Endothelial cell of umbilical vein (primary cell): ENCODE data around the gene FBXW11. TPM values are rescaled to one million over a fixed set of nuclear protein-coding genes. Genes with fewer than 3 reads are reported as not detected.

ENCODE experiments used
- BruUV-seq: library from RNA; stranded (reverse); fragments of 400-500 nt; replicated peaks from 2 replicates; lab custom pipeline; 2021; lab: Mats Ljungman, UMichigan
- CTCF ChIA-PET: fragments of 300-600, 350-600 bp; sonication (Branson Sonifier 250); formaldehyde crosslinking; loops from one replicate; lab custom pipeline; 2021; ENCODE audit warnings: antibody characterized with exemption, inconsistent platforms; lab: Charles Lee
- POLR2A ChIA-PET: fragments of 300-600, 350-600 bp; sonication (Branson Sonifier 250); formaldehyde crosslinking; loops from one replicate; lab custom pipeline; 2021; ENCODE audit warnings: antibody characterized with exemption, inconsistent platforms; lab: Charles Lee
- DNase-seq: peaks from one replicate; pipeline ENCODE4 v3.0.0-alpha.2; 2011; ENCODE audit warnings: low read depth, low spot score
- FAIRE-seq: peaks from 2 replicates; lab custom pipeline; 2011; peaks lifted over from hg19 to GRCh38; lab: Jason Lieb, UNC
- H2AFZ ChIP-seq: 2 replicates; pipeline ENCODE4 v1.6.0; 2012; ENCODE audit warnings: low read depth, low read length, control low read depth, inconsistent platforms
- H3K27ac ChIP-seq: 2 replicates; pipeline ENCODE4 v1.5.1; 2011; ENCODE audit warnings: low read depth, mild to moderate bottlenecking, control low read depth, low read length, moderate library complexity; ENCODE audit not compliant: insufficient read depth
- H3K27me3 ChIP-seq, 2 experiments: 2 replicates each; pipeline versions ENCODE4 v1.6.0 to v1.6.1; 2011; ENCODE audit warnings: low read length in 2 of 2, mixed read lengths in 1 of 2; ENCODE audit not compliant: control insufficient read depth in 2 of 2, insufficient read depth in 2 of 2
- H3K36me3 ChIP-seq, 2 experiments: 2 replicates in 1 of 2; 3 replicates in 1 of 2; pipeline ENCODE4 v1.5.1; 2011; ENCODE audit warnings: low read length in 2 of 2, mild to moderate bottlenecking in 1 of 2, moderate library complexity in 1 of 2; ENCODE audit not compliant: control insufficient read depth in 2 of 2, insufficient read depth in 2 of 2; ENCODE audit errors: extremely low read depth in 1 of 2
- H3K4me1 ChIP-seq: 3 replicates; pipeline ENCODE4 v1.5.1; 2011; ENCODE audit warnings: mild to moderate bottlenecking, low read length; ENCODE audit not compliant: control insufficient read depth, insufficient read depth; ENCODE audit errors: extremely low read depth
- H3K4me2 ChIP-seq: 2 replicates; pipeline ENCODE4 v1.6.1; 2011; ENCODE audit warnings: low read length, control low read depth, mixed read lengths; ENCODE audit not compliant: insufficient read depth
- H3K4me3 ChIP-seq, 3 experiments: fragments of 200-600 bp in 1 of 3; sonication (generic), shearing (Covaris generic) in 1 of 3; replicated peaks in 1 of 3; 2 replicates each; pipeline ENCODE4 v1.5.1; 2011 to 2016; ENCODE audit warnings: control low read depth in 3 of 3, low read length in 3 of 3, mild to moderate bottlenecking in 2 of 3, inconsistent platforms in 1 of 3, low read depth in 1 of 3, moderate library complexity in 1 of 3; ENCODE audit not compliant: insufficient read depth in 1 of 3
- H3K79me2 ChIP-seq: 2 replicates; pipeline ENCODE4 v1.6.0; 2012; ENCODE audit warnings: low read length, inconsistent platforms; ENCODE audit not compliant: control insufficient read depth, insufficient read depth
- H3K9ac ChIP-seq: replicated peaks from 2 replicates; pipeline ENCODE3; 2011; ENCODE audit warnings: low read length, control low read depth; ENCODE audit not compliant: insufficient read depth; ENCODE audit errors: extremely low read depth
- H3K9me1 ChIP-seq: replicated peaks from 3 replicates; pipeline ENCODE4 v1.6.0; 2011; ENCODE audit warnings: mild to moderate bottlenecking, low read length; ENCODE audit not compliant: control insufficient read depth, insufficient read depth; ENCODE audit errors: extremely low read depth
- H3K9me3 ChIP-seq: replicated peaks from 2 replicates; pipeline ENCODE4 v1.5.1; 2012; ENCODE audit warnings: low read length, inconsistent platforms; ENCODE audit not compliant: control insufficient read depth, insufficient read depth
- H4K20me1 ChIP-seq: replicated peaks from 2 replicates; pipeline ENCODE3; 2011; ENCODE audit warnings: mild to moderate bottlenecking, low read length; ENCODE audit not compliant: control insufficient read depth, insufficient read depth; ENCODE audit errors: extremely low read depth
- EZH2 ChIP-seq: IDR thresholded peaks from 2 replicates; pipeline ENCODE4 v1.6.1; 2012; ENCODE audit warnings: borderline replicate concordance, low read depth, mild to moderate bottlenecking, moderate library complexity, low read length, inconsistent platforms; ENCODE audit not compliant: severe bottlenecking
- FOS ChIP-seq: IDR thresholded peaks from 2 replicates; pipeline ENCODE4 v1.6.1; 2011; ENCODE audit warnings: mild to moderate bottlenecking, low read length, moderate library complexity, borderline replicate concordance; ENCODE audit not compliant: insufficient read depth
- GATA2 ChIP-seq: IDR thresholded peaks from 2 replicates; pipeline ENCODE4 v1.7.0; 2011; ENCODE audit warnings: low read depth, mild to moderate bottlenecking, moderate library complexity, mixed read lengths, low read length; ENCODE audit not compliant: insufficient read length, insufficient read depth
- JUN ChIP-seq: IDR thresholded peaks from 2 replicates; pipeline ENCODE4 v1.6.1; 2011; ENCODE audit warnings: borderline replicate concordance, low read depth; ENCODE audit not compliant: insufficient read length, insufficient read depth
- MYC ChIP-seq: IDR thresholded peaks from one replicate; pipeline ENCODE4 v1.6.1; 2011; ENCODE audit warnings: mild to moderate bottlenecking, low read depth, low read length
- POLR2A ChIP-seq: IDR thresholded peaks from 2 replicates; pipeline ENCODE4 v1.6.1; 2012; ENCODE audit warnings: low read depth, mild to moderate bottlenecking, control low read depth, low read length
- POLR2AphosphoS5 ChIP-seq: IDR thresholded peaks from 2 replicates; pipeline ENCODE4 v1.6.1; 2012; ENCODE audit warnings: low read depth, mild to moderate bottlenecking, control low read depth, low read length, moderate library complexity; ENCODE audit not compliant: insufficient read depth
- dilution Hi-C: fragments of 300-500 bp; cut with MboI; formaldehyde crosslinking; loops from one replicate; pipeline ENCODE4 v1.15.0; 2019; ENCODE audit warnings: low sequenced_read_pairs; ENCODE audit not compliant: extremely low pct_ligation_motif_present
- intact Hi-C: fragments of 100-400 bp; cut with micrococcal nuclease; formaldehyde crosslinking; loops from one replicate; pipeline ENCODE4 v1.10.0; 2022
- polyA plus RNA-seq, 4 experiments: library from polyadenylated mRNA; depleted of rRNA in 3 of 4; stranded (reverse) in 3 of 4; unstranded in 1 of 4; fragments of >200 nt; gene quantifications; 2 replicates each; pipeline versions ENCODE4 v1.2.1 to v1.2.3, GENCODE V29; 2011 to 2012; ENCODE audit warnings: missing spikeins in 1 of 4
- total RNA-seq: library from RNA; stranded (reverse); gene quantifications from 2 replicates; pipeline ENCODE4 v1.2.3, GENCODE V29; 2021
- TF ChIP-seq, protein P1 (sequence below), 2 donors: IDR thresholded peaks; 1 replicate in 1 of 2; 2 replicates in 1 of 2; pipeline ENCODE4 v1.5.1; 2011; ENCODE audit warnings: low read length in 2 of 2, mild to moderate bottlenecking in 2 of 2, moderate library complexity in 2 of 2, control low read depth in 1 of 2, inconsistent platforms in 1 of 2, low read depth in 1 of 2; ENCODE audit not compliant: insufficient read depth in 1 of 2; ENCODE audit errors: extremely low read depth in 1 of 2
- TF ChIP-seq, protein P2 (sequence below): IDR thresholded peaks from 2 replicates; pipeline ENCODE4 v1.6.1; 2011; ENCODE audit not compliant: insufficient read depth, insufficient read length

Gene FBXW11
- total and polyA plus RNA-seq, 2 donors (not counting 3 experiments of a cell fraction or from before 2014, with no cell fraction given): 30.7 to 44.7 TPM

DNA sequence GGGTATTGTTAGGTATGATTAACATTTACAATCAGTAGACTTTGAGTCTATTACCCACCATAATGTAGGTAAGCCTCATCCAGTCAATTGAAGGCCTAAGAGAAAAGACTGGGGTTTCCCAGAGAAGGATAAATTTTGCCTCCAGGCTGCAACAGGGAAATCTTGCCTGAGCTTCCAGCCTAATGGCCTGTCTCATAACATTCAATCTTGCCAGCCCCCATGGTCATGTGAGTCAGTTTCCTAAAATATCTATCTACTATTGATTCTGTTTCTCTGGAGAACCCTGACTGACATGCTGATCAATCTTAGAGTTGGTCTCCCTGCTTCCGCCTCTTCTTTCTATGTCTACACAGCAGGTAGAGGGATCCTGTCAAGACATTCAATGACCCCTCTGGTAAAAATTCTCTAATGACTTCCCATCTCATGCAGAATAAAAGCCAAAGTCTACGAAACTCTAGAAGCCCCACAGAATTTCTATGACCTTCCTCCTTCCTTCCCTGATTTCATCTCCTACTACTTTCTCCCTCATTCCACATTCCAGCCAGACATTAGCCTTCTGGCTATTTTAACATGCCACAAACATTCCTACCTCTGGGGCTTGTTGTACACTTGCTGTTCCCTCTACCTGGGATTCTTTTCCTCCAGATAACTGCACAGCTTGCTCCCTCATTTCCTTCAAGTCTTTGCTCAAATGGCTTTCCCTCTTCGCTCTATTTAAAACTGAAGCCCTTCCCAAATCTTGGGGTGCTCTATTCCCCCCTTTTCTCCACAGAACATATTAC is 60.2 kb downstream of the FBXW11 start:
- Histone ChIP-seq H4K20me1 (peaks cover 15% of the 10 kb centered on the region), H3K4me2 (no peak overlapping the region), H3K9ac (no peak overlapping the region), H3K79me2 (peaks cover 45% of the 10 kb centered on the region), H3K27ac (no peak overlapping the region), H3K4me1 (no peaks in the 10 kb centered on the region), H3K9me1 (no peaks in the 10 kb centered on the region), H3K36me3 (no peaks in the 10 kb centered on the region), H3K27me3 (no peaks in the 10 kb centered on the region), H3K9me3 (no peaks in the 10 kb centered on the region), H2AFZ (no peak overlapping the region), H3K4me3 (no peak overlapping the region)
- DNase-seq (no peak), FAIRE-seq (no peak)
- dilution Hi-C loops: no loop called here
- intact Hi-C loops: no loop called here
- ChIA-PET POLR2A (no interaction called here), CTCF (interaction anchor here (0.7 kb wide), 1 partner anchor 340 kb away, joined by 3 read pairs; no protein-coding TSS in a partner anchor)
- no TSS peak for BruUV-seq
- TF ChIP-seq POLR2A: no peak
- TF ChIP-seq FOS: no peak
- TF ChIP-seq EZH2: no peak
- TF ChIP-seq, protein P1, sequence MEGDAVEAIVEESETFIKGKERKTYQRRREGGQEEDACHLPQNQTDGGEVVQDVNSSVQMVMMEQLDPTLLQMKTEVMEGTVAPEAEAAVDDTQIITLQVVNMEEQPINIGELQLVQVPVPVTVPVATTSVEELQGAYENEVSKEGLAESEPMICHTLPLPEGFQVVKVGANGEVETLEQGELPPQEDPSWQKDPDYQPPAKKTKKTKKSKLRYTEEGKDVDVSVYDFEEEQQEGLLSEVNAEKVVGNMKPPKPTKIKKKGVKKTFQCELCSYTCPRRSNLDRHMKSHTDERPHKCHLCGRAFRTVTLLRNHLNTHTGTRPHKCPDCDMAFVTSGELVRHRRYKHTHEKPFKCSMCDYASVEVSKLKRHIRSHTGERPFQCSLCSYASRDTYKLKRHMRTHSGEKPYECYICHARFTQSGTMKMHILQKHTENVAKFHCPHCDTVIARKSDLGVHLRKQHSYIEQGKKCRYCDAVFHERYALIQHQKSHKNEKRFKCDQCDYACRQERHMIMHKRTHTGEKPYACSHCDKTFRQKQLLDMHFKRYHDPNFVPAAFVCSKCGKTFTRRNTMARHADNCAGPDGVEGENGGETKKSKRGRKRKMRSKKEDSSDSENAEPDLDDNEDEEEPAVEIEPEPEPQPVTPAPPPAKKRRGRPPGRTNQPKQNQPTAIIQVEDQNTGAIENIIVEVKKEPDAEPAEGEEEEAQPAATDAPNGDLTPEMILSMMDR (IDR thresholded peaks at IDR 0.05; ENCODE audit: extremely low read depth in 1 of 2, insufficient read depth in 1 of 2, low read depth in 1 of 2, low read length in 2 of 2): no peak
- no peak for TF ChIP-seq JUN
- TF ChIP-seq GATA2: no peak
- TF ChIP-seq POLR2AphosphoS5: no peak
- TF ChIP-seq, protein P2, sequence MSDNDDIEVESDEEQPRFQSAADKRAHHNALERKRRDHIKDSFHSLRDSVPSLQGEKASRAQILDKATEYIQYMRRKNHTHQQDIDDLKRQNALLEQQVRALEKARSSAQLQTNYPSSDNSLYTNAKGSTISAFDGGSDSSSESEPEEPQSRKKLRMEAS: no peak
- no peak for TF ChIP-seq MYC
